Neural cell (in vitro differentiated cells): Measurements from ENCODE around the gene GMCL1.
"Not testable (repeated sequence)": the region's sequence is repeated elsewhere in the genome, so short reads cannot be mapped to it uniquely, and the experiment has no call there.

ENCODE experiments used
- CTCF ChIP-seq: fragments of 450-650 bp; IDR thresholded peaks from 2 replicates; pipeline ENCODE4 v1.5.1; 2014; ENCODE audit warnings: antibody characterized with exemption, mild to moderate bottlenecking, moderate library complexity; ENCODE audit not compliant: poor library complexity, severe bottlenecking
- EZH2 ChIP-seq: fragments of 200-600, 300-800 bp; shearing (Covaris generic), sonication (generic); IDR thresholded peaks from 2 replicates; pipeline ENCODE4 v1.6.1; 2014; ENCODE audit warnings: antibody characterized with exemption, low read length, borderline replicate concordance, mild to moderate bottlenecking; ENCODE audit not compliant: insufficient read depth, poor library complexity, severe bottlenecking
- POLR2AphosphoS5 ChIP-seq: IDR thresholded peaks from 2 replicates; pipeline ENCODE4 v1.6.1; 2012

- TF ChIP-seq EZH2, POLR2AphosphoS5, CTCF: not testable (repeated sequence)
These were observed 65.3 kb downstream of the GMCL1 start for GRCh38 chr2:69894737-69895136.
